D341Med (cell line): ENCODE measurements around the gene BDKRB1.
"Not testable (repeated sequence)": the region's sequence is repeated elsewhere in the genome, so short reads cannot be mapped to it uniquely, and the experiment has no call there.

ENCODE experiments used
- DNase-seq: peaks from one replicate; pipeline ENCODE4 v3.0.0; 2012; ENCODE audit warnings: low spot score

BDKRB1 gene

GRCh38 chr14:96235426-96235825 lies 20.6 kb upstream of the BDKRB1 start:
- no peak for DNase-seq

GRCh38 chr14:96237641-96238040 lies 18.4 kb upstream of the BDKRB1 start:
- no peak for DNase-seq

- DNase-seq = no peak
Measured at GRCh38 chr14:96238676-96239265, 17.2 kb upstream of the BDKRB1 start.

- no peak for DNase-seq
Measured at GRCh38 chr14:96239711-96240141, 16.3 kb upstream of the BDKRB1 start.

GRCh38 chr14:96240641-96241040 lies 15.4 kb upstream of the BDKRB1 start:
- no peak for DNase-seq

GRCh38 chr14:96242126-96242525 lies 13.9 kb upstream of the BDKRB1 start:
- no peak for DNase-seq

- DNase-seq = no peak
Measured at GRCh38 chr14:96243785-96244184, 12.2 kb upstream of the BDKRB1 start.

GRCh38 chr14:96245074-96245473 lies 10.9 kb upstream of the BDKRB1 start:
- not testable (repeated sequence) for DNase-seq

GRCh38 chr14:96245710-96246538 lies 10.1 kb upstream of the BDKRB1 start:
- DNase-seq = no peak

- no peak for DNase-seq
Measured at GRCh38 chr14:96246539-96246847, 9.5 kb upstream of the BDKRB1 start.

- no peak for DNase-seq
Measured at GRCh38 chr14:96247031-96247430, 9.0 kb upstream of the BDKRB1 start.

GRCh38 chr14:96249029-96249428 lies 7.0 kb upstream of the BDKRB1 start:
- no peak for DNase-seq

GRCh38 chr14:96250485-96250884 lies 5.5 kb upstream of the BDKRB1 start:
- no peak for DNase-seq

- DNase-seq = no peak
Measured at GRCh38 chr14:96251656-96252155, 4.3 kb upstream of the BDKRB1 start.

- DNase-seq = no peak
Measured at GRCh38 chr14:96252323-96252998, 3.5 kb upstream of the BDKRB1 start.

GRCh38 chr14:96252999-96253539 lies 2.9 kb upstream of the BDKRB1 start:
- DNase-seq = no peak

- no peak for DNase-seq
Measured at GRCh38 chr14:96254687-96255086, 1.3 kb upstream of the BDKRB1 start.

GRCh38 chr14:96256407-96256806 lies 397 bp downstream of the BDKRB1 start:
- DNase-seq = no peak

GRCh38 chr14:96257056-96257455 lies 1.0 kb downstream of the BDKRB1 start:
- no peak for DNase-seq

GRCh38 chr14:96257900-96258299 lies 1.9 kb downstream of the BDKRB1 start:
- no peak for DNase-seq

- no peak for DNase-seq
Measured at GRCh38 chr14:96260341-96260821, 4.4 kb downstream of the BDKRB1 start.

- DNase-seq = no peak
Measured at GRCh38 chr14:96261053-96261452, 5.0 kb downstream of the BDKRB1 start.
